HG02884 (cell line): Measurements from ENCODE around the gene CFAP57.

Source experiments
- ATAC-seq: cut with Tn5 transposase; IDR thresholded peaks from one replicate; pipeline ENCODE4 v1.9.1; 2021; ENCODE audit warnings: mild to moderate bottlenecking, moderate library complexity; ENCODE audit not compliant: unreplicated experiment

The CFAP57 gene

GRCh38 chr1:43253173-43253572 lies 81.0 kb downstream of the CFAP57 start:
- no peak for ATAC-seq

GRCh38 chr1:43253876-43254275 lies 81.7 kb downstream of the CFAP57 start:
- no peak for ATAC-seq

- ATAC-seq, result no peak
Measured at GRCh38 chr1:43255438-43256210, 83.5 kb downstream of the CFAP57 start.

- no peak for ATAC-seq
Measured at GRCh38 chr1:43256675-43257570, 84.8 kb downstream of the CFAP57 start.

- no peak for ATAC-seq
Measured at GRCh38 chr1:43258370-43258769, 86.2 kb downstream of the CFAP57 start.

- ATAC-seq, result no peak
Measured at GRCh38 chr1:43265431-43265830, 93.3 kb downstream of the CFAP57 start.

GRCh38 chr1:43266881-43267280 lies 94.8 kb downstream of the CFAP57 start:
- ATAC-seq, result no peak

- no peak for ATAC-seq
Measured at GRCh38 chr1:43267291-43267805, 95.2 kb downstream of the CFAP57 start.

- ATAC-seq, result no peak
Measured at GRCh38 chr1:43267818-43268425, 95.8 kb downstream of the CFAP57 start.

- ATAC-seq, result no peak
Measured at GRCh38 chr1:43269627-43270375, 97.7 kb downstream of the CFAP57 start, which contains the start of gene TMEM125. Gene TMEM125, plus strand, starts transcription at chr1:43269983. Its CDS starts 2,740 bp downstream, at chr1:43272723.

GRCh38 chr1:43270421-43271095 lies 98.4 kb downstream of the CFAP57 start:
- no peak for ATAC-seq

- no peak for ATAC-seq
Measured at GRCh38 chr1:43271186-43272118, 99.3 kb downstream of the CFAP57 start.

- ATAC-seq, result no peak
Measured at GRCh38 chr1:43272161-43272560, 100.0 kb downstream of the CFAP57 start.

GRCh38 chr1:43272576-43273571 lies 100.7 kb downstream of the CFAP57 start:
- ATAC-seq, result no peak

GRCh38 chr1:43273708-43274107 lies 101.6 kb downstream of the CFAP57 start:
- ATAC-seq, result no peak

GRCh38 chr1:43274125-43274803 lies 102.1 kb downstream of the CFAP57 start:
- ATAC-seq, result no peak

GRCh38 chr1:43274804-43275180 lies 102.7 kb downstream of the CFAP57 start:
- no peak for ATAC-seq
